HG02642 (cell line): ENCODE results near the gene CCK.
"Not testable (repeated sequence)": the region's sequence is repeated elsewhere in the genome, so short reads cannot be mapped to it uniquely, and the experiment has no call there.

Source experiments
- ATAC-seq: cut with Tn5 transposase; IDR thresholded peaks from one replicate; pipeline ENCODE4 v1.9.1; 2021; ENCODE audit warnings: mild to moderate bottlenecking; ENCODE audit not compliant: unreplicated experiment, poor library complexity

The CCK gene

GRCh38 chr3:42266085-42266484 is at the start of gene CCK:
TSS of gene CCK (minus strand) at chr3:42266185. CDS start at chr3:42263630, 2,555 bp downstream.
- ATAC-seq: no peak

GRCh38 chr3:42314411-42314810 is 48.4 kb upstream of the CCK start:
- no peak for ATAC-seq

GRCh38 chr3:42308651-42309050 is 42.7 kb upstream of the CCK start:
- no peak for ATAC-seq

- no peak for ATAC-seq
Measured at GRCh38 chr3:42306499-42306898, 40.5 kb upstream of the CCK start.

- peak; percentile 61 for ATAC-seq
Measured at GRCh38 chr3:42302924-42303634, 37.1 kb upstream of the CCK start.

- no peak for ATAC-seq
Measured at GRCh38 chr3:42301446-42302175, 35.6 kb upstream of the CCK start.

- no peak for ATAC-seq
Measured at GRCh38 chr3:42300778-42301177, 34.8 kb upstream of the CCK start.

- no peak for ATAC-seq
Measured at GRCh38 chr3:42300013-42300412, 34.0 kb upstream of the CCK start.

GRCh38 chr3:42298259-42298658 is 32.3 kb upstream of the CCK start:
- ATAC-seq: no peak

GRCh38 chr3:42292009-42292408 is 26.0 kb upstream of the CCK start:
- no peak for ATAC-seq

- ATAC-seq: peak; percentile 62
Measured at GRCh38 chr3:42290966-42291714, 25.2 kb upstream of the CCK start.

GRCh38 chr3:42289026-42289425 is 23.0 kb upstream of the CCK start:
- no peak for ATAC-seq

- ATAC-seq: no peak
Measured at GRCh38 chr3:42288385-42288784, 22.4 kb upstream of the CCK start.

GRCh38 chr3:42287423-42287822 is 21.4 kb upstream of the CCK start:
- ATAC-seq: not testable (repeated sequence)

GRCh38 chr3:42277676-42278075 is 11.7 kb upstream of the CCK start:
- no peak for ATAC-seq

- ATAC-seq: peak; percentile 91
Measured at GRCh38 chr3:42276141-42277132, 10.5 kb upstream of the CCK start.

GRCh38 chr3:42275217-42275616 is 9.2 kb upstream of the CCK start:
- ATAC-seq: no peak

- no peak for ATAC-seq
Measured at GRCh38 chr3:42274266-42274665, 8.3 kb upstream of the CCK start.

- no peak for ATAC-seq
Measured at GRCh38 chr3:42273361-42273760, 7.4 kb upstream of the CCK start.

- no peak for ATAC-seq
Measured at GRCh38 chr3:42271786-42272185, 5.8 kb upstream of the CCK start.
